Esophagus squamous epithelium (tissue), 4 donors: ENCODE results near the gene MTA2.

ENCODE experiments used
- POLR2A ChIP-seq, 4 donors: fragments of 450-650 bp; IDR thresholded peaks; one replicate each; pipeline ENCODE4 v1.6.1; 2017; ENCODE audit warnings: antibody characterized with exemption in 4 of 4, mild to moderate bottlenecking in 4 of 4, moderate library complexity in 3 of 4
- TF ChIP-seq, protein P1 (sequence below), 6 experiments: fragments of 450-650 bp in 4 of 6; fragments of 200-600 bp in 2 of 6; sonication (generic) in 2 of 6; IDR thresholded peaks; one replicate each; pipeline ENCODE4 v1.5.1; 2016 to 2019; ENCODE audit warnings: antibody characterized with exemption in 6 of 6, mild to moderate bottlenecking in 4 of 6, moderate library complexity in 4 of 6

DNA sequence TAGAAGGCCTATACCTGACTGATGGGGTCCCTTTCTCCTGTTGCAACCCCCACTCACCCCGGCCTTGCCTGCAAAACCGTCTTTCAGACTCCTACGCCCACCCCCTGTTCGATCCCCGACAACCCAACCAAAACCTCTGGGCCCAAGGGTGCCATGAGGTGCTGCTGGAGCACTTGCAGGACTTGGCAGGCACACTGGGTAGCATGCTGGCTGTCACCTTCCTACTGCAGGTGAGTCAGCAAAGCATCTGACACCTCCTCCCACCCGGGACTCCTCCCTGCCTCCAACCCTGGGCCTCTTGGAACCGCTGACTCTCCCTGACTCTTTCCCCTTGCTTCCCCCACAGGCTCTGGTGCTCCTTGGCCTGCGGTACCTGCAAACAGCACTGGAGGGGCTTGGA is 12.6 kb upstream of the MTA2 start:
- TF ChIP-seq POLR2A (IDR thresholded peaks at IDR 0.05) = no peak
- TF ChIP-seq, protein P1, sequence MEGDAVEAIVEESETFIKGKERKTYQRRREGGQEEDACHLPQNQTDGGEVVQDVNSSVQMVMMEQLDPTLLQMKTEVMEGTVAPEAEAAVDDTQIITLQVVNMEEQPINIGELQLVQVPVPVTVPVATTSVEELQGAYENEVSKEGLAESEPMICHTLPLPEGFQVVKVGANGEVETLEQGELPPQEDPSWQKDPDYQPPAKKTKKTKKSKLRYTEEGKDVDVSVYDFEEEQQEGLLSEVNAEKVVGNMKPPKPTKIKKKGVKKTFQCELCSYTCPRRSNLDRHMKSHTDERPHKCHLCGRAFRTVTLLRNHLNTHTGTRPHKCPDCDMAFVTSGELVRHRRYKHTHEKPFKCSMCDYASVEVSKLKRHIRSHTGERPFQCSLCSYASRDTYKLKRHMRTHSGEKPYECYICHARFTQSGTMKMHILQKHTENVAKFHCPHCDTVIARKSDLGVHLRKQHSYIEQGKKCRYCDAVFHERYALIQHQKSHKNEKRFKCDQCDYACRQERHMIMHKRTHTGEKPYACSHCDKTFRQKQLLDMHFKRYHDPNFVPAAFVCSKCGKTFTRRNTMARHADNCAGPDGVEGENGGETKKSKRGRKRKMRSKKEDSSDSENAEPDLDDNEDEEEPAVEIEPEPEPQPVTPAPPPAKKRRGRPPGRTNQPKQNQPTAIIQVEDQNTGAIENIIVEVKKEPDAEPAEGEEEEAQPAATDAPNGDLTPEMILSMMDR (IDR thresholded peaks at IDR 0.05) = no peak
